H1 (cell line): Measurements from ENCODE around the gene NEDD8.

Experiments used
- CEBPB ChIP-seq: IDR thresholded peaks from 2 replicates; pipeline ENCODE4 v1.6.1; 2012; ENCODE audit warnings: low read depth, low read length
- CTCF ChIP-seq, 3 experiments: IDR thresholded peaks; 1 replicate in 2 of 3; 2 replicates in 1 of 3; pipeline versions ENCODE4 v1.5.1 to v1.6.1; 2011; ENCODE audit warnings: low read length in 3 of 3, mild to moderate bottlenecking in 3 of 3, inconsistent platforms in 2 of 3, low read depth in 1 of 3, moderate library complexity in 1 of 3; ENCODE audit not compliant: insufficient read depth in 1 of 3; ENCODE audit errors: control extremely low read depth in 1 of 3
- EP300 ChIP-seq, 2 experiments: IDR thresholded peaks; 1 replicate in 1 of 2; 2 replicates in 1 of 2; pipeline ENCODE4 v1.6.1; 2011 to 2012; ENCODE audit warnings: low read depth in 2 of 2, low read length in 2 of 2, mild to moderate bottlenecking in 2 of 2, borderline replicate concordance in 1 of 2, inconsistent platforms in 1 of 2, moderate library complexity in 1 of 2
- EZH2 ChIP-seq: fragments of 200-600 bp; sonication (generic); IDR thresholded peaks from 2 replicates; pipeline ENCODE4 v1.7.1; 2012; ENCODE audit warnings: low read depth, mild to moderate bottlenecking, moderate library complexity, low read length, inconsistent platforms; ENCODE audit not compliant: severe bottlenecking
- KDM5A ChIP-seq: fragments of 200-600 bp; IDR thresholded peaks from 2 replicates; pipeline ENCODE4 v1.7.1; 2012; ENCODE audit warnings: mild to moderate bottlenecking, low read length, inconsistent platforms, mixed read lengths
- POLR2A ChIP-seq, 2 experiments: IDR thresholded peaks; 1 replicate in 1 of 2; 2 replicates in 1 of 2; pipeline ENCODE4 v1.6.1; 2011; ENCODE audit warnings: low read depth in 2 of 2, low read length in 2 of 2, mild to moderate bottlenecking in 2 of 2; ENCODE audit errors: control extremely low read depth in 1 of 2
- POU5F1 ChIP-seq: IDR thresholded peaks from 2 replicates; pipeline ENCODE4 v1.6.1; 2011; ENCODE audit warnings: low read depth, mild to moderate bottlenecking, low read length, moderate library complexity
- RAD21 ChIP-seq, 2 experiments: IDR thresholded peaks in 1 of 2; conservative IDR thresholded peaks in 1 of 2; 2 replicates each; pipeline ENCODE4 v1.6.1; 2011; ENCODE audit warnings: low read depth in 2 of 2, low read length in 2 of 2, improper control_type of control experiment in 1 of 2, inconsistent platforms in 1 of 2, mild to moderate bottlenecking in 1 of 2, moderate library complexity in 1 of 2
- RFX5 ChIP-seq: IDR thresholded peaks from 2 replicates; pipeline ENCODE4 v1.6.1; 2011; ENCODE audit warnings: low read depth, low read length, improper control_type of control experiment, borderline replicate concordance
- SAP30 ChIP-seq: fragments of 300-600 bp; sonication (generic); IDR thresholded peaks from 2 replicates; pipeline ENCODE4 v1.7.1; 2012; ENCODE audit warnings: low read length, moderate library complexity, mild to moderate bottlenecking, inconsistent platforms; ENCODE audit not compliant: insufficient read depth, insufficient replicate concordance
- SUZ12 ChIP-seq: fragments of 200-600 bp; sonication (generic); IDR thresholded peaks from 2 replicates; pipeline ENCODE4 v1.6.1; 2012; ENCODE audit warnings: mild to moderate bottlenecking, inconsistent platforms, low read length, moderate library complexity, mixed read lengths
- USF2 ChIP-seq: IDR thresholded peaks from 2 replicates; pipeline ENCODE4 v1.6.1; 2011; ENCODE audit warnings: low read length, improper control_type of control experiment
- YY1 ChIP-seq: IDR thresholded peaks from 2 replicates; pipeline ENCODE4 v1.6.1; 2011; ENCODE audit warnings: low read depth, mild to moderate bottlenecking, low read length

- TF ChIP-seq EP300 (IDR thresholded peaks at IDR 0.05; ENCODE audit: borderline replicate concordance in 1 of 2, low read depth in 2 of 2, low read length in 2 of 2) (no peak), SUZ12 (no peak), SAP30 (no peak), CEBPB (no peak), CTCF (IDR thresholded peaks at IDR 0.05; ENCODE audit: control extremely low read depth in 1 of 3, insufficient read depth in 1 of 3, low read depth in 1 of 3, low read length in 3 of 3) (no peak), POLR2A (IDR thresholded peaks at IDR 0.05; ENCODE audit: control extremely low read depth in 1 of 2, low read depth in 2 of 2, low read length in 2 of 2) (no peak), EZH2 (no peak), RFX5 (no peak), RAD21 (IDR thresholded peaks at IDR 0.05 in 1 of 2, conservative IDR thresholded peaks at IDR 0.05 in 1 of 2; ENCODE audit: low read depth in 2 of 2, low read length in 2 of 2) (no peak), USF2 (no peak), POU5F1 (no peak), YY1 (no peak), KDM5A (no peak)
Measured at GRCh38 chr14:24197056-24197450, 35.1 kb downstream of the NEDD8 start.
